Stimulated activated CD4-positive, alpha-beta T cell treated with anti-CD3 and anti-CD28 coated beads, Interleukin-15, amount 100 ng/mL, for 48 hours (primary cell): Measurements from ENCODE around the gene SLC25A36.
"Not testable (repeated sequence)": the region's sequence is repeated elsewhere in the genome, so short reads cannot be mapped to it uniquely, and the experiment has no call there.

Experiments
- DNase-seq, 2 donors: peaks; one replicate each; pipeline ENCODE4 v3.0.0-alpha.2; 2020; ENCODE audit warnings: low read depth in 2 of 2

The SLC25A36 gene

GRCh38 chr3:140931801-140932200 is 9.8 kb upstream of the SLC25A36 start:
- DNase-seq: no peak

- no peak for DNase-seq
Measured at GRCh38 chr3:140933109-140933508, 8.5 kb upstream of the SLC25A36 start.

GRCh38 chr3:140933552-140933951 is 8.1 kb upstream of the SLC25A36 start:
- no peak for DNase-seq

GRCh38 chr3:140939305-140939704 is 2.3 kb upstream of the SLC25A36 start:
- DNase-seq: not testable (repeated sequence)

- DNase-seq: no peak
Measured at GRCh38 chr3:140941090-140941433, 574 bp upstream of the SLC25A36 start.

- peak; percentile 16 to 19 for DNase-seq
Measured at GRCh38 chr3:140942221-140943104, 827 bp downstream of the SLC25A36 start.

- DNase-seq: no peak
Measured at GRCh38 chr3:140943781-140944552, 2.3 kb downstream of the SLC25A36 start.

GRCh38 chr3:140948460-140949249 is 7.0 kb downstream of the SLC25A36 start:
- DNase-seq: no peak

GRCh38 chr3:140950144-140950543 is 8.5 kb downstream of the SLC25A36 start:
- no peak for DNase-seq

GRCh38 chr3:140950863-140951262 is 9.2 kb downstream of the SLC25A36 start:
- DNase-seq: no peak

GRCh38 chr3:140951750-140952149 is 10.1 kb downstream of the SLC25A36 start:
- DNase-seq: not testable (repeated sequence)

GRCh38 chr3:140953028-140953960 is 11.7 kb downstream of the SLC25A36 start:
- no peak for DNase-seq

GRCh38 chr3:140954576-140954975 is 12.9 kb downstream of the SLC25A36 start:
- no peak for DNase-seq

- DNase-seq: no peak
Measured at GRCh38 chr3:140955645-140956044, 14.0 kb downstream of the SLC25A36 start.

- DNase-seq: no peak
Measured at GRCh38 chr3:140956058-140956835, 14.6 kb downstream of the SLC25A36 start.

GRCh38 chr3:140972833-140973232 is 31.2 kb downstream of the SLC25A36 start:
- DNase-seq: no peak

GRCh38 chr3:140974900-140975299 is 33.3 kb downstream of the SLC25A36 start:
- no peak for DNase-seq

- DNase-seq: no peak
Measured at GRCh38 chr3:140980663-140981062, 39.0 kb downstream of the SLC25A36 start.

GRCh38 chr3:140987792-140988191 is 46.2 kb downstream of the SLC25A36 start:
- not testable (repeated sequence) for DNase-seq

GRCh38 chr3:140994316-140994715 is 52.7 kb downstream of the SLC25A36 start:
- DNase-seq: no peak
